Mucosa of stomach (tissue), 1 donor: ENCODE measurements around the gene USP20.

Experiments used
- H3K27me3 ChIP-seq: one replicate; pipeline ENCODE4 v1.7.0; 2013; ENCODE audit warnings: mild to moderate bottlenecking, low read length; ENCODE audit not compliant: control insufficient read depth, insufficient read depth
- H3K36me3 ChIP-seq: one replicate; pipeline ENCODE4 v1.7.0; 2013; ENCODE audit warnings: low read length; ENCODE audit not compliant: control insufficient read depth, insufficient read depth
- H3K4me1 ChIP-seq: one replicate; pipeline ENCODE4 v1.7.0; 2013; ENCODE audit warnings: mild to moderate bottlenecking, low read length; ENCODE audit not compliant: control insufficient read depth, insufficient read depth
- H3K4me3 ChIP-seq: one replicate; pipeline ENCODE4 v1.7.0; 2013; ENCODE audit warnings: low read length
- H3K9ac ChIP-seq: one replicate; pipeline ENCODE4 v1.7.0; 2013; ENCODE audit warnings: mild to moderate bottlenecking, low read length, moderate library complexity
- H3K9me3 ChIP-seq: one replicate; pipeline ENCODE4 v1.7.0; 2013; ENCODE audit warnings: mild to moderate bottlenecking, low read length, moderate library complexity; ENCODE audit not compliant: control insufficient read depth
- donor health status: Pancreatic carcinoma.

Gene USP20

DNA sequence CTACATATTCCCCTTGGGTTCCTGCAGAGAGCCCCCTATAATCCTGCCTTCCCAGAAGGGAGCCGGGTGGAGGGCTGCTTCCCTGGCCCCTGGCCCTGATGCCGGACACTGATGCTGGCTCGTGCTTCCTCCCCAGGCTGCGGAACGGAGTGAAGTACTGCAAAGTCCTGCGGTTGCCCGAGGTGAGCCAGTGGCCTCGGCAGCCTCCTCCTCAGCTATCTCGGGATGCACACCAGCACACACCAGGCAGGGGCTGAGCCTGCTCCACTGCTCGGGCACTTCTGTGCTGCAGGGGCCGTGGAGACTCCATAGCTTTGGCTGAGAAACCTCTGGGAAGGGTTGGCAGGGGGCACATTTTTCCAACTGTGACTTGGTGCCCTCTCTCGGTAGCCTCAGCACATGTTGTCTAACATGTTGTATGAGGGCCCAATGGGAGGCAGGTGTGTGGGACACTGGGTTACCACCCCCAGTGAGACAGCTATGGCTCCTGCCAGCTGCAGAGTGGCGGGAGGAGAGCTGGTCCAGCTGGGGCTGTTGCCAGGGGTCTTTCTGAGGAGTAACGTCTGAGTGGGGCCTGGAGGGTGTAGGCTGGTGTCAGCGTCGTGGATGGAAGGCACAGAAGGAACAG is 38.4 kb downstream of the USP20 start:
- no peaks in the 10 kb centered on the region for H3K27me3 ChIP-seq
- no peaks in the 10 kb centered on the region for H3K9me3 ChIP-seq
- H3K36me3 ChIP-seq: peaks cover 6% of the 10 kb centered on the region
- no peak overlapping the region for H3K4me3 ChIP-seq
- H3K4me1 ChIP-seq: no peaks in the 10 kb centered on the region
- H3K9ac ChIP-seq: no peak overlapping the region

DNA sequence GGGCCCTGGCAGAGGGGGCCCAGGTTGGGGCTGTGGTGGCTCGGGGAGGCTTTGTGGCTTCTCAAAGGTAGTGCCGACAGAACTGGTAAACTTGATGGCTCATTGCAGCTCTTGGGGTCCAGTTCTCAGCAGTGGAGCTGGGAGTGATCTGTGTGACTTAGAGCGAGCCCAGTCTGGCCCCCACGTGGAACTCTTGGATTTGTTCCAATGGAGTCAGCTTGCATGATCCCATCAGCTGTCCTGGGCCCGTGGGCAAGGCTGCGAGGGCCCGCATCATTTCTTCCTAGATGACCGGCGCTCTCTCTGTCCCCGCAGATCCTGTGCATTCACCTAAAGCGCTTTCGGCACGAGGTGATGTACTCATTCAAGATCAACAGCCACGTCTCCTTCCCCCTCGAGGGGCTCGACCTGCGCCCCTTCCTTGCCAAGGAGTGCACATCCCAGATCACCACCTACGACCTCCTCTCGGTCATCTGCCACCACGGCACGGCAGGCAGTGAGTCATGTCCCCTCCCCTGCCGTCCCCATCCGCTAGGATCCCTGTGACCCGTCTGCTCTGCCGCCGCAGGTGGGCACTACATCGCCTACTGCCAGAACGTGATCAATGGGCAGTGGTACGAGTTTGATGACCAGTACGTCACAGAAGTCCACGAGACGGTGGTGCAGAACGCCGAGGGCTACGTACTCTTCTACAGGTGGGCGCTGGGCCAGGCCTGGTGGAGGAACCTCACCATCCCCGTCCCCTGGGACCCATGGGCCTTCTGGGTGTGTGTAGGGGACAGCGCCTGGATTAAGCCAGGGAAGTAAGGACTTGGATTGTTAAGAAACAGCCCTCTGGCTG is 39.2 kb downstream of the USP20 start:
- H3K36me3 ChIP-seq: peaks cover 6% of the 10 kb centered on the region
- no peak overlapping the region for H3K9ac ChIP-seq
- H3K4me1 ChIP-seq: no peaks in the 10 kb centered on the region
- no peaks in the 10 kb centered on the region for H3K9me3 ChIP-seq
- no peaks in the 10 kb centered on the region for H3K27me3 ChIP-seq
- no peak overlapping the region for H3K4me3 ChIP-seq

DNA sequence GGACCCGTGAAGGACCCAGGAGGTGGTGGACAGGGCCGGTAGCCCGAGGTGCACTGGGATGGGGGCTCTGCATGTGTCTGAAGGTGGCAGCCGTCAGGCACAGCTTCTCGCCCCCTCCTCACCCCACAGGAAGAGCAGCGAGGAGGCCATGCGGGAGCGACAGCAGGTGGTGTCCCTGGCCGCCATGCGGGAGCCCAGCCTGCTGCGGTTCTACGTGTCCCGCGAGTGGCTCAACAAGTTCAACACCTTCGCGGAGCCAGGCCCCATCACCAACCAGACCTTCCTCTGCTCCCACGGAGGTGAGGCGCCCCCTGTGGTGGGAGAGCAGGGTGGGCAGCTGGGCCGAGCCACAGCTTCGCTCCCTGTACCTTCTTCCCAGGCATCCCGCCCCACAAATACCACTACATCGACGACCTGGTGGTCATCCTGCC is 39.9 kb downstream of the USP20 start:
- Histone ChIP-seq H3K36me3 (peaks cover 6% of the 10 kb centered on the region), H3K27me3 (no peaks in the 10 kb centered on the region), H3K4me3 (no peak overlapping the region), H3K4me1 (no peaks in the 10 kb centered on the region), H3K9me3 (no peaks in the 10 kb centered on the region), H3K9ac (no peak overlapping the region)

DNA sequence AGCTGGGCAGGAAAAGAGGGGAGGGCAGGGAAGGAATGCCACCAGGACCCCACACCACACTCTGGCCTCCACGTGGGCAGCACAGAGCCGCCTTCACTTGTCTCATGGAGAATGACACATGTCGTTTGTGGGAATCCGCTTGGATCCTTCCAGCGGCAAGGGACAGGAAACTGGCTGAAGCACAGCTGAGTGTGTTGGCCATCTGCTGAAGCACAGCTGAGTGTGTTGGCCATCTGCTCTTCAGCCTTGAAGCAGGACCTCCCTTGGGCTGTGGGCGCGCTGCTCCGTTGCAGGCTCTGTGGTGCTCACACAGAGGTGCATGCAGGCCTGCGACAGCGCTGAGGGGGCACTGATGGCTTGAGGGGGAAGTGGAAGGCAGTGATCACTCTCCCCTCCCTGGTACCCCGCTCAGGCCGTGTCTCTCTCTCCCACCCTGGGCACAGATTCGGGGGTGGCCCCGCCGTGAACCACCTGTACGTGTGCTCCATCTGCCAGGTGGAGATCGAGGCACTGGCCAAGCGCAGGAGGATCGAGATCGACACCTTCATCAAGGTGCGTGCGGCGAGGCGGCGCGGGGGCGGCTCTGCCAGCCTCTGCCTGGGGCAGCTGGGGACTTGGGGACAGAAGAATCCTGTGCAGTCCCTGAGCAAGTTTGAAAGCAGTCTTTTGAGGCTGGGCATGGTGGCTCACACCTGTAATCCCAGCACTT is 40.6 kb downstream of the USP20 start:
- Histone ChIP-seq H3K27me3 (no peaks in the 10 kb centered on the region), H3K9me3 (no peaks in the 10 kb centered on the region), H3K4me1 (no peaks in the 10 kb centered on the region), H3K9ac (no peak overlapping the region), H3K36me3 (peaks cover 6% of the 10 kb centered on the region), H3K4me3 (no peak overlapping the region)

DNA sequence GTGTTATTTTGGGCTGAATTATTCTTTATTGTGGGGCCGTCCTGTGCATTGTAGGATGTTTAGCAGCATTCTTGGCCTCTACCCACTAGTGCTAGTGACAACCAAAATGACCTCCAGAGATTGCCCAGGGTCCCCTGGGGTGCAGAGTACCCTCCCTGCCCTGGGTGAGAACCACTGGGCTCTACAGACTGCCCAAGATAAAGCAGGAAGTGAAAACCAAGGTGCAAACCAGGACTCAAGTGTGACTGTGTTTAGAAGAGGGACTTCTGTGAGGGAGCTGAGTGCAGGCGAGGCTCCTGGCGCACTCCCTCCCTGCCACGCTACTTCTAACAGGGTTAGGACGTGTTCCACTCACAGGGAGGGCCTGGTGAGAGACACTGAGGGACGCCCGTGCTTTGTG is 41.6 kb downstream of the USP20 start:
- peaks cover 10% of the 10 kb centered on the region for H3K36me3 ChIP-seq
- no peaks in the 10 kb centered on the region for H3K4me1 ChIP-seq
- H3K9ac ChIP-seq: no peak overlapping the region
- no peaks in the 10 kb centered on the region for H3K9me3 ChIP-seq
- no peaks in the 10 kb centered on the region for H3K27me3 ChIP-seq
- H3K4me3 ChIP-seq: no peak overlapping the region

DNA sequence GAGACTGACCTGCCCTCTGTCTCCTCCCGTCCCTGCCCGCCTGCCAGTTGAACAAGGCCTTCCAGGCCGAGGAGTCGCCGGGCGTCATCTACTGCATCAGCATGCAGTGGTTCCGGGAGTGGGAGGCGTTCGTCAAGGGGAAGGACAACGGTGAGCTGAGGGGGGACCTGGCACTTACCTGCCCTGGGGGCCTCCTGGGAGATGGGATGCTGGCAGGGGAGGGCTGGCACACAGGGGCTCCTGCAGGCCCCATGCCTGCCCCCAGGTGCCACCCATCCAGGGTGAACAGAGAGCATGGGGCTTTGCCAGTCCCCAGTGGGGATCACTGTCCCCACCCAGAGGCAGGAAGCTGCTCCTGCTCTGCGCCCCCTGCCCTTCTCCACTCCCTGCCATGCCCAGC is 43.0 kb downstream of the USP20 start:
- Histone ChIP-seq H3K9me3 (no peaks in the 10 kb centered on the region), H3K4me1 (no peaks in the 10 kb centered on the region), H3K27me3 (no peaks in the 10 kb centered on the region), H3K4me3 (no peak overlapping the region), H3K36me3 (peaks cover 10% of the 10 kb centered on the region), H3K9ac (no peak overlapping the region)

DNA sequence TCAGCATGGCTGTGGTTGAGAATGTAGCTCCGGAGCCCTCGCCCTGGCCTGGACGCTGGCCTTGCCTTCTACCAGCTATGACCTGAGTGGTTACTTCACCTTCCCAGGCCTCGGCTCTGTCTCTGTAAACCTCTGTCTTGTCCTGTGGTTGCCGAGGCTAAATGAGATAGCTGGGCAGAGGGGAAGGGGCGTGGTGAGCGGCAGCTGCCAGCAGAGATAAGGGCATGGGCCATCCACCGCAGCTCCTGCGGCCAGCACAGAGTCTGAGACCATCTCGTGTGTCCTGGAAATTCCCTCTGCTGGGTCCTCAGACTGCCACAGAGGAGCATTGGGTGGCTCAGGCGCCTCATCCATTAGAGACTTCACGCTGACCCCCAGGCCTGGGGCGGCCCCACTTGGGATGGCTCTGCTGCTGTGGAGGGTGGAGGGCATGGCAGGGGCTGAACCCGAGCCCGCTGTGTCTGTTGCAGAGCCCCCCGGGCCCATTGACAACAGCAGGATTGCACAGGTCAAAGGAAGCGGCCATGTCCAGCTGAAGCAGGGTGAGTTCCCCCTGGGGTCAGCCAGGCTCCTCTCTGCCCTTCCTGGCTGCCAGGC is 43.9 kb downstream of the USP20 start:
- no peaks in the 10 kb centered on the region for H3K9me3 ChIP-seq
- H3K4me1 ChIP-seq: peaks cover 5% of the 10 kb centered on the region
- no peaks in the 10 kb centered on the region for H3K27me3 ChIP-seq
- peaks cover 10% of the 10 kb centered on the region for H3K36me3 ChIP-seq
- H3K4me3 ChIP-seq: no peak overlapping the region
- no peak overlapping the region for H3K9ac ChIP-seq

DNA sequence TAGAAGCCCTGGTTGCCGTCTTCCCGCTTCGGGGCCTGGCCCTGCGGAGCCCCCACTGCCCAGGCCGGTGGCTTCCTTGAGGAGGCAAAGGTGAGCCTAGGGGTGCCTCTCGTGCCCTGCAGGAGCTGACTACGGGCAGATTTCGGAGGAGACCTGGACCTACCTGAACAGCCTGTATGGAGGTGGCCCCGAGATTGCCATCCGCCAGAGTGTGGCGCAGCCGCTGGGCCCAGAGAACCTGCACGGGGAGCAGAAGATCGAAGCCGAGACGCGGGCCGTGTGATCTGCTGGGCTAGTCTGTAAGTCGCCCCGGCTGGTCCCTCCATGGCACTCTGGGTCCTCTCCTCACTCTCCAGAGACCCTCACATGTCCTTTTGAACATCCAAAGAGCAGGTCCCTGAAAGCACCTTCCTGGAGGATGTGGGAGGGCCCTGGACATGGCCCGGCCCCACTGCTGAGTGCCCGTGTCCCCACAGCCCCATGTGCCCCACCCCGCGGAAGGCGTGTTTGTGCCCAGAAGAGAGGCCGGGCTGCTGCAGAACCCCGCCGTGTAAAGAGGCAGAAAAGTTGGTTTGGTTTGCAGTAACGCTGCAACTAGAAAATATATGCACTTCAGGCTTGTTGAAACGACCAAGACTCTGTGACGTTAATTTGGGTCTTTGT is 44.9 kb downstream of the USP20 start:
- Histone ChIP-seq H3K4me1 (peaks cover 13% of the 10 kb centered on the region), H3K9ac (no peak overlapping the region), H3K4me3 (no peak overlapping the region), H3K27me3 (no peaks in the 10 kb centered on the region), H3K9me3 (no peaks in the 10 kb centered on the region), H3K36me3 (peaks cover 10% of the 10 kb centered on the region)

DNA sequence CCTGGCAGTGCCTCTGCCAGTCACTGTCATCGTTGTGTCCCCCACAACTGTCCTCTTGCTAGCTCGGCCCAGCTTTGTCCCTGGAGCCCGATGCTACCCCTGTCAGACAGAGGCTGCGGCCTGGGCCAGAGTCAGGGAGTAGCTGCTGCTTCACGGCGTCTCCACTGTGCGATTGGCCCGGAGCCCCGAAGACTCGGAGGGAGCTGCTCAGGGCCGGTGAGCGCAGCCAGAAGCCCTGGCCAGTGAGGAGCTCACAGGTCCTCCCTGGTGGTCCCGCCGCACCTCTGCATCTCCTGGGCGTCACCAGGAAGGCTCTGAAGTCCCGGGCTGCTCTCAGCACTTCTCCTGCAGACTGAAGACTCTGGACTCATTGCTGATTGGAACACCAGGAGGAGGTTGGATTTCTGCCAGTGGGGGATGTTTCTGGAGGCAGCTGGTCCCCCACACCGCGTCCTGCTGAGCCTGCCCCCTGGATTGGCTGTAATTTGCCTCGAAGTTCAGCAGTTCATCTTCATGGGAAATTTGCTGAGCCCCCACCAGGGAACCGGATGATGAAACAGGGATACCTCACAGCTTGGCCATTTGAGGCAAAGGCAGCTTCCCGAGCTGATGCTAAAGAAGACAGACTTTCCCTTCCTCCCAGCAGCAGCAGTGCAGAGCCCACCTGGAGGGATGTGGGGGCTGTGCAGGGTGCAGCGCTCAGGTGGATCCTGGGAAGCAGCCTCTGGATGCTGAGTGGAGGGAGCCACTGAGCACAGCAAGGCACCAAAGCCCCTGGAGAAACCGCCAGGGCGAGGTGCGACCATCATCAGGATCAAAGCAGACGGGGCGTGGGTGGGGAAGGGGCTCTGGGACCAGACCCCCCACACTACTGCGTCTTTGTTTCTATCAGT is 45.6 kb downstream of the USP20 start:
- no peaks in the 10 kb centered on the region for H3K27me3 ChIP-seq
- peaks cover 19% of the 10 kb centered on the region for H3K4me1 ChIP-seq
- H3K9me3 ChIP-seq: no peaks in the 10 kb centered on the region
- H3K4me3 ChIP-seq: no peak overlapping the region
- H3K36me3 ChIP-seq: peaks cover 4% of the 10 kb centered on the region
- no peak overlapping the region for H3K9ac ChIP-seq

DNA sequence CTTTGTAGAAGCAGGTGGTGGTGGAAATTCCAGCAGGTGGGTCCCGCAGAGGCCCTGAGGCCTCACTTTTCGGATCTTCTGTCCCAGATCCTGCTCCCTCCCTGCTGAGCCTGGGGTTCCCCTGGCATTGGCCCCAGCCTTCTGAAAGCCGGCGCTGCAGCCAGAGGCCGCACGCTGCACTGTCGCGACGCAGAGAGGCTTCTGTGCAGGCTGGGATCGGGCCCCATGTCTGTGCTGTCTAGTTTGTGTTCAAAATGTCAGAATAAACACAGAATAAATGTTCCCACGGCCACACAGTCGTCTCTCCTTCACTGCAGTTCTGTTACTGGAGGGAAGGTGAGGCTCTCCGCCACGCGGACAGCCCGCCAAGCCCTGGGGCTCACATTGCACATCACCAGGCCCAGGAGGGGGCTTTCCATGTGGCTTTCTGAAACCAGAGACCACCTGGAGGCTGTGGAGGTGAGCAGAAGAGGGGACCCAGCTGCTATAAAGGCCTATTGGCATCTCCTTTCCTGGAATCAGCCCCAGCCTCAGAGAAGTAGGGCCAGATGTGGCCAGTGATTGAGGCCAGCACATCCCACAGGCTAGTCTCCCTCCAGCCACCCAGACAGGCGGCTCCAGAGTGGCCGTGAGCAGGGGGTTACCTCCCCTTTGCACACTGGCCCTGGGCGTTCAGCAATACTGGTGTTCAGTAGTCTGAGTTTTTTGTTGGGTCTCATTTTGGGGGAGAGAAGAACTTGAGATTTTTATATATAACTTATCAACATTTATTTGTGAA is 46.5 kb downstream of the USP20 start:
- Histone ChIP-seq H3K36me3 (peaks cover 4% of the 10 kb centered on the region), H3K9ac (no peak overlapping the region), H3K9me3 (no peaks in the 10 kb centered on the region), H3K4me1 (peaks cover 26% of the 10 kb centered on the region), H3K4me3 (no peak overlapping the region), H3K27me3 (no peaks in the 10 kb centered on the region)
